HG03378 (cell line): ENCODE results near the gene ARHGAP31.
A peak's percentile ranks its signal among the peaks of the same experiment; 100 is the strongest.

ENCODE experiments used
- ATAC-seq: cut with Tn5 transposase; IDR thresholded peaks from one replicate; pipeline ENCODE4 v1.9.1; 2021; ENCODE audit warnings: mild to moderate bottlenecking, moderate library complexity; ENCODE audit not compliant: unreplicated experiment

ARHGAP31 gene

DNA sequence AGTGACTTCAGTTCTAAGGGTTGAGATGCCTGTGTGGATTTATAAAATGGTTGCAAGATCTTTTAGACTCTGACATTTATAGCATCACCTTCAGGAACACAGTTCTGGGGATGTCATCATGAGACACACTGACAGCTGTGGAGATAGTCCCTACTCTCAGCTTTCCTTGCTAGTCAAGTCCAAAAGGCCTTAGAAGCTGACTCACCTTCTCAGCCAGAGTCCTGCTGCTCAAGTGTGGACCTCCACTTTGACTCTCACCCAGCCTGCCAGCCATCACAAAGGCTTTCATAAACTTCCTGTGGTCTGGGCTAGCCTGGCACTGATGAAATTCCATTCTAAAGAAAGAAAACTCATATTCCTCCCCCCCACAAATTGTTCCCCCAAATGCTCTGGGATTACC is 124.5 kb downstream of the ARHGAP31 start:
- no peak for ATAC-seq

DNA sequence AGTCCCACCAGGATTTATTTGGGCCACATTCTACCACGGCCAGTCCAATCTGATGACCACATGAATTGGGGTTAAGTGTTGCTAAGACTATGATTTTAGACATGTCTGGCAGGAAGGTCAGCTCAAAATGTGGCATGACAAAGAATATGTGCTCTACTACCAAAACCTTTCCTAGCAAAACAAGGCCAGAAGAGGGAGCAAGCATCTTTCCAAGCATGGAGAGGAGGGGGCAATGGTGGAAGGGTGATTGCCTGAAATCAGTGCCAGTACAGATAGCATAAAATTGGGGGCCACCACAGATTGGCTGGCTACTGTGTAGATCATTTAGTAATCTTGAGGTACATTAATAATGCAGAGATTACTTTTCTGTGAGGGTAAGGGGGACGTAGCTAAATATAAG is 126.0 kb downstream of the ARHGAP31 start:
- ATAC-seq, result no peak

DNA sequence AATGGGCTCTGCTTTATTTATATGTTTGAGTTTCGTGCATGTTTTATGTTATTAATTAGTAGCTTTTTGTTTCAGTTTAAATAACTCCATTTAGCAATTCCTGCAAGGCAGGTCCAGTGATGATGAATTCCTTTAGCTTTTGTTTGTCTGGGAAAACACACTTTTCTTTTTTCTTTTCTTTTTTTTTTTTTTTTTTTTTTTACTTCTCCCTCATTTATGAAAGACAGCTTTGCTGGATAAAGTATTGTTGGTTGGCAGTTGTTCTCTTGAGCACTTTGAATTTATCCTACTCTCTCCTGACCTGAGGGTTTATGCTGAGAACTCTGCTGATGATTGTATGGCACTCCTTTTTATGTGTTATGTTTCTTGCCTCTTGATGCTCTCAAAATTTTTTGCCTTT is 133.5 kb downstream of the ARHGAP31 start:
- no peak for ATAC-seq

DNA sequence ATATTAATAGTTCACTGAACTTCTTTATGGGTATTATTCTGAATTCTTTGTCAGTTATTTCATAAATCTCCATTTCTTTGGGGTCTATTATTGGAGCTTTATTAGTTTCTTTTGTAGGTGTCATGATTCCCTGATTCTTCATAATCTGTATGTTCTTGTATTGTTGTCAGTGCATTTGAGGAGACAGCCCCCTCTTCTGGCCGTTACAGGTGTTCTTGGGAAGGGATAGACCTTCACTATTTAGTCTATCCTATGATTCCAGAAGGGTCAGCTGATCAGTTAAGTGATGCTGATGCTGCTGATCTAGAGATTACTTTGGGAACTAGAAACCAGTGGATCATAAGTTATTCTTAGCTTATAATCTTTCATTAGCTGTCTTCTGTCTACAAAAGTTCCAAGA is 134.4 kb downstream of the ARHGAP31 start:
- no peak for ATAC-seq

DNA sequence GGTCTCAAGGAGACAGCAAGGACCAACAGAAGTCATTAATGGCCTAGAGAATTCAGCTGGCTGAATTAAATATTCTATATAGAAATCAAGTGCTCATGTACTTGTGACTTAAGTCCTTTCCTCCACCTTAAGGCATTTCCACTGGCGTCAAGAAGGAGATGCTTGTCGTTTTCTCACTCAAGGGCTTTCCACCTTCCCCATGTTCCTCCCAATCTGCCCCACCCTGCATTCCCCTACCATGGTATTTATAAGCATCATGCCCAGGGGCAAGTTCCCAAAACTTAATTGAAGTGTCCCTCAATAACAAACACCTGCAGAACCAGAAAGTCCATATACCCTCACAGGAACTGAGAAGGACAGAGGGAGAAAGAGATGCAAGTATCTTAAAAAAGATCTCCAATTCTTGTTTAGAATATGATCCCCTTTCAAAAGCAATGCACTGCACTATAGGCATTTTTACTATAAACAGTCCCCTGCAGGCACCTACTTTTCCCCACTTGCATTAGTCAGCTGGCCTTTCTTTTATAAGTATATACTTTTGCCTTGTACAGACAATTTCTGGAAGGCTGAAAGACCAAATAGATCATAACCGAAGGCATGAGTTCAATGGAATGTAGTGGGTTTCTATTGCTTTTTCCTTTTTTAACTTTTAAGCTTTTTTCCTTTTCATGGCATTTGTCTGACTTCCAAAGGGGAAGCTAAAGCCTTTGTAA is 139.6 kb downstream of the ARHGAP31 start:
- ATAC-seq, result no peak

DNA sequence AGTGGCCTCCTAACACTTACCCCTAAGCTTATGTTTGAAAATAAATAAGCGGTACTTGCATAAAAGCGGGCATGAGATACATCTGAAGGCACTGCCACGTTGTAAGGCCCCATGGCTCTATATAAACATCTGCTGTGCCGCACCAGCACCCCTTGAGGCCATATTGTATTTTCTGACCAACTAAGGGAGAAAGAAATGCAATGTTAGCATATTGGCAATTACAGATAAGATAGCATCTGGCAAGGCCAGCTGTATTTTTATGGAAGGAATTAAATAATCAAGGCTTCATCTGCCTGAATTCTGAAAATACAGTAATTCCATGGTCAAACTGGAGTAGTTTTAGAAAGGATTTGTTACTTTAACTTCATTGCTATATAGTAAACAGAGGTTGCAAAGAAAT is 140.5 kb downstream of the ARHGAP31 start:
- ATAC-seq, result no peak

DNA sequence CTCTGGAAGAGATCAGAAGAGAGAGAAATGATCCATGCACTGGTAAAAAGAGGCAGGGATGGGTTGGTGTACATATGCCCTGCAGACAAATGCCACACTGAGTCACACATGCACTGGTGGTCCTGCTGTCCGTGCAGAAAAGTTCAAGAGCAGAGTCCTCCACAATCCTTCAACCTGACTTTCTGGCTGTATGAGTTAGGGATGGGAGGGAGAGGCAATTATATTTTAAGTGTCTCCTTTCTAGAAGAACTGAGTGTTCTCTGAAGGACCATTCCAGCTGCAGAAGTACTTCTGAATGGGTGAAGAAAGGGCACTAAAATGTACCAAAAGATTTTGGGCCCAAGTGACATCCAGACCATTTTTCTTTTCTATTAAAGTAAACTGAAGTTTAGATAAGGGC is 142.8 kb downstream of the ARHGAP31 start:
- ATAC-seq, result no peak

DNA sequence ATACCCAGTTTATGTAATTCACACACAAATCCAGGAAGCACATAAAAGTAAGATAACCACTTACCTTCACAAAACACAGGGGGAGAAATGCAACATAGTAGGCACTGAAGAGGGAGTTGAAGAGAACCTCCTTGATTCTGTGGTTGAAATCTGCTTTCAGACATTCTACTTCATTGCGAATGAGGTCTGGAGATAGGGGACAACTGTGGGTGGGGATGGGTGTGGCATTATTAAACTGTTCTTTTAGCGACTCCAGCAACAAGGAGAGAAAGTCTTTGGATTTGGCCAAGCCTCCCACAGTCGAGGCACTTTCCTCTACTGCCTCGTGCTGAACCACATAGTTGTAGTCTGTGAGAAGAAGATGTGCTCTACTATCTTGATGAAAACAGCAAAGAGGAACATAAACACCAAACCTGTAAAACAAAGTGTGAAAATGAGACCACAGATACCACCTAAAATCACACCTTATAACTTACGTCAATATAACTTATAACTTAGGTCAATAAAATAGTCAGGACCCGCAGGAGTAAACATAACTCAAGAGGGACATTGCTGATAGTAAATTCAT is 143.6 kb downstream of the ARHGAP31 start:
- ATAC-seq, result no peak

DNA sequence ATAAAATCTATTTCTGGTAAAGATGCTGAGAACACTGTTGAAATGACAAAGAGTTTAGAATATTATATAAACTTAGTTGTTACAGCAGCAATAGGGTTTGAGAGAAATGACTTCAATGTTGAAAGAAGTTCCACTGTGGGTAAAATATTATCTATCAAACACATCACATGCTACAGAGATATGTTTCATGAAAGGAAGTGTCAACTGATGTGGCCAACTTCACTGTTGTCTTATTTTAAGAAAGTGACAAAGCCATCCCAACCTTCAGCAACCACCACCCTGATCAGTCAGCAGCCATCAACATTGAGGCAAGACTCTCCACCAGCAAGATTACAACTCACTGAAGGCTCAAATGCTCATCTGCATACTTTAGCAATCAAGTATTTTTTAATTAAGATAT is 149.0 kb downstream of the ARHGAP31 start:
- no peak for ATAC-seq

DNA sequence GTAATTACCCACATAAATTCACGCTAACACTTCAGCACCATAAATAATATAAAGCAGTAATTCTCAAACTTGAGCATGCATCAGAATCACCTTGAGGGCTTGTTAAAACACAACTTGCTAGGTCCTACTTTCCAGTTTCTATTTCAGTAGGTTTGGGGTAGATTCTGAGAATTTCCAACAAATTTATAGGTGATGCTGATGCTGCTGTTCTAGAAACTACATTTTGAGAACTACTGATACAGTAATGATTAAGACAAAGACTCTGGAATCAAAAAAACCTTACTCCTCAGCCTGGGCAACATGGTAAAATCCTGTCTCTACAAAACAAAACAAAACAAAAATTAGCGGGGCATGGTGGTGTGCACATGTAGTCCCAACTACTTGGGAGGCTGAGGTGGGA is 150.4 kb downstream of the ARHGAP31 start:
- no peak for ATAC-seq

DNA sequence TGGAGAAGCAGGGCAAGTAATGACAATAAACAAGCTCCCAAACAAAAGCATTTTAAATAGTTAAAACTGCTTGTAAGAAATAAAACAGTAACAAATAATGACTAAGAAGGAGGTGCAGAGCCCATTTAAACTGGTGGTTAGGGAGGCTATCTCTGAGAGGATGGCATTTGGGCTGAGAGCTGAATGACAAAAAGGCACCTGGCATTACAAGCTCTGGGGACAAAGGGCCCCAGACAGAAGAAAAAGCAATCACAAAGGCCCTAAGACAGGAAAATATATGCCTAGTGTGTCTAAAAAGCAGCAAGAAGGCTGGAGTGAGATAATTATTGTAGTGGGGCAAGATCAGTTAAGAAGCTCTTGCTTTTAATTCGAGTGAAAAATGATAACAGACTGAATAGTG is 159.6 kb downstream of the ARHGAP31 start:
- ATAC-seq, result no peak

DNA sequence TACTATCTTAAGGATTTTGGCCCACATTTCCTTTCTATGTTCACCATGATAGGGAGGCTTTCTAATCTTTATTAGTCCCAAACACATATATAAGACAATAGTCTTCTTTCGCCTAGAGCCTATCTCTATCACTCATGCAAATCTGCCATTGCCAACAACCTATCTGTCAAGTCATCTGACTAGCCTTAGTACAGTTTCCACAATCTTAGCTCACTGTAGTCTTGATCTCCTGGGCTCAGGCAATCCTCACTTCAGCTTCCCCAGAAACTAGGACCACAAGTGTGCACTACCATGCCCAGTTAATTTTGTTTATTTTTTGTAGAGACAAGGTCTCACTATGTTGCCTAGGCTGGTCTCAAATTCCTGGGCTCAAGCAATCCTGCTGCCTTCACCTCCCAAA is 162.3 kb downstream of the ARHGAP31 start:
- no peak for ATAC-seq

DNA sequence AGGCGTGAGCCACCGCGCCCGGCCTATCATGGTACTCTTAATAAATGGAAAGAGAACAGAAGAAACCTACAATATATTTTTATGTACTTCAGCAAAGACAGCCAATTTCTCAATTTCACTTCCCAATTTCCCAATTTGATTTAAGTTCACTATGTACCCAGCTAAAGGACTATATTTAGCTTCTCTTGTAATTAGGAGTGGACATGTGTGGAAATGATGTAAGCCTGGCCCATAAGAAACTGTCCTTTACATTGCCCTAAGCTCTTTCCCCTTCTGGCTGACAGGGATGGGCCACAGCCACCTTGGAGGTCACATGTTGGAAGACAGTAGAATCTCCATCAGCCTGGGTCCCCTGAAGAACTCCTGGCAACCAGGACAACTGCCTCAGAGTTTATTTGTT is 163.1 kb downstream of the ARHGAP31 start:
- no peak for ATAC-seq

DNA sequence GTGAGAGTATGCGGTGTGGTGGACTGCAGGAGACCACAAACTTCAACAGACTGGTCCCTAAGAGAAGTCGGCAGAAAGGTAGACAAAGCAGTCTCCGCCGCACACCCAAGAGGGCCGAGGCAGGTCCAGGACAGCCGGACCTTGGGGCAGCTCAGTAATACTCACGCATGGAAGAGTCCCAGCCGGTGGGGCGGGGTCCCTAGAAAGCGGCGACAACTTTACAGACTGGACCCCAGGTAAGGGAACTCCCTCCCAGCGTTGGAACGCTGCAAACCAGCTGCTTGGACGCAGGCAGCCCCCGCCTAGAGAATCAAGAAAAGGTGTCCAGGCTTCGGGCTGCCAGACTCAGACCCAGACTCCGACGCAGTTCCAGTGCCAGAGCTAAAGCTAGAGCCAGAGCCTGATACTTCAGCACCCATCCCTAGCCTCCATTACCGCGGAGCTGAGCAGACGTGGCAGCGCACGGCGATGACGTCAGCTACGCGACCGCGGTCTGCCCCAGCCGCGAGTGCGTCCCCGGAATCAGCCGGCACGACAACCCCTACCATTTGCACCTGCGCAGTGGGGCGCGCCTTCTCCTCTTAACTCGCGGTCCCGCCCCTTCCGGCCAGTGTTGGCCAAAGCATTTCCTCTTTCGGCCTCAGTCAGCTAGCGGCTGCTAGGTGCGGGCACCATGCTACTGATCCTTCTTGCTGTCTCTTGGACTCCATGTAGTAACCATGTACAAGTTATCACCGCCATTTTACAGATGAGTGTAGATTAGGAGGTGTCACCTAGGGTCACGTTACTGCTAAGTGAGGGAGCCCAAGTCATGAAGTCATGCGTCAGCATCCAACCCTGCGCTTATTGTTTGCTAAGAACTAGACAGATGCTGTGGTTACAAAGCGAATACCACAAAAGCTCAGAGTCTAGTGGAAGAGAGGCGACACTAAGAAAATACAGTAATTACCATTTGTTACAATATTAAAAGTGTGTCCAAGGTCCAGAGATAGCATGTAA is 169.3 kb downstream of the ARHGAP31 start, which contains the start of gene TMEM39A:
TMEM39A (minus strand) TSS at position 445 of the 999 bp plus-strand sequence. CDS start 1,541 bp downstream, outside the sequence.
- peak; percentile 95 for ATAC-seq

DNA sequence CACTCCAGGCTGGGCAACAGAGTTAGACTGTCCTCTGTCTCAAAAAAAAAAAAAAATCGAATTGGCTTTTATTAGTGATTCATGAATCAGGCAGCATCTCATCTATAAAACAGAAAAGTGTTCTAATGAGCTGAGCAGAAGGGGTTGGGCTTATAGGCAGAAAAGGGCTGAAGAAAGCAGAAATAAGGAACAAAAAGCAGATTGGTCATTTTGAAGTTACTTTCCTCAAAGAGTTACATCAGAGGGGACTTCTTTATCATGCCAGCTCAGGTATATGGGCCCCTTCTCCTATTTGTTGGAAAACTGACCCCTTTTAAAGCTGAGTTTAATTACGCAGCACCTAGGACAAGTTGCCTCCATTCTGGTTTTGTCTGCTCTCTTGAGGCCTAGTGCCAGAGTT is 173.9 kb downstream of the ARHGAP31 start:
- no peak for ATAC-seq

DNA sequence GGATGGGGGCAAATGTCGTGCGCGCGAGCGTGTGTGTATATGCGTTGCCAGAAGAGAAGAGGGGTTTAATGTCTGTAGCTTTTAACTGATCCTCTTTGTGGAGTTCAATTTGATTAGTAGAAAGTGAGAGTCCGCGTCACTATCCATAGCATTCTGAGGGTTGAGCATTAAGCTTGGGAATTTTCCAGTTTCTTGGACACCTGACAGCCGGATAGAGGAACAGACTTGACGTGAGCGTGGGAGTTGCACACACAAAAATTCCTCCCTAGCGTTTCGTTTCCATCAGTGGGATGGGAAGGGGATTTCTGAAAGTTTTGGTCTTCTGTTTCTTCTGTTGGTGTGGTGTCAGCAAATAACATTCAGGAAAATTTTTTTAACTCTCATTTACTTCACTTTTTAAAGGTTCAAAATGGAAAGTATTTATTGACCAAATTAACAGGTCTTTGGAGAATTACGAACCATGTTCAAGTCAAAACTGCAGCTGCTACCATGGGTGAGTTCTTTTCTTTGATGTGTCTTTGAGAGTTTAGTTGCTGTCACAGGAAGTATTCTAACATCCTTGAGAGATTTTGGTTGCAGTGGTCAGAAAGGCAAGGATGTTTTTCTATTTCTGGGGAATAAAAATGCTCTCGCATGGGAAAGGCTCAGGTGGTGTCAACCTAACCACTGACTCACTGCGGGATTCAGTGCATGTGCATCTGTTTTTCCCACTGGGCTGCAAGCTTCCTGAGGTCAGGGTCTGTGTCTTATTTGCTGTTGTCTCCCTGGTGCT is 175.4 kb downstream of the ARHGAP31 start:
- ATAC-seq, result no peak
